Mesothelial cell of epicardium (in vitro differentiated cells): ENCODE results near the gene CBX1. TPM values are rescaled to one million over a fixed set of nuclear protein-coding genes. Genes with fewer than 3 reads are reported as not detected.

ENCODE experiments used
- DNase-seq, 2 experiments: peaks; one replicate each; pipeline ENCODE4 v3.0.0; 2021; ENCODE audit warnings: low spot score in 2 of 2; ENCODE audit not compliant: unreplicated experiment in 2 of 2
- H3K27ac Mint-ChIP-seq: 2 replicates; pipeline ENCODE4 v1.8.0; 2021; ENCODE audit warnings: mixed read lengths
- H3K27me3 Mint-ChIP-seq: 2 replicates; pipeline ENCODE4 v1.8.0; 2021; ENCODE audit warnings: low read depth, mixed read lengths
- H3K36me3 Mint-ChIP-seq: 2 replicates; pipeline ENCODE4 v1.8.0; 2021; ENCODE audit warnings: mixed read lengths
- H3K4me1 Mint-ChIP-seq: 2 replicates; pipeline ENCODE4 v1.8.0; 2021; ENCODE audit warnings: mixed read lengths
- H3K4me3 Mint-ChIP-seq: 2 replicates; pipeline ENCODE4 v1.8.0; 2021; ENCODE audit warnings: mild to moderate bottlenecking, moderate library complexity, mixed read lengths
- H3K9me3 Mint-ChIP-seq: 2 replicates; pipeline ENCODE4 v1.8.0; 2021; ENCODE audit warnings: mixed read lengths
- CTCF ChIP-seq: fragments of 200-600 bp; sonication (generic); IDR thresholded peaks from one replicate; pipeline ENCODE4 v1.5.0; 2021; ENCODE audit warnings: antibody characterized with exemption; ENCODE audit not compliant: unreplicated experiment
- total RNA-seq: library from RNA; stranded (reverse); gene quantifications from 3 replicates; pipeline ENCODE4 v1.2.1, GENCODE V29; 2021

CBX1 gene
- total RNA-seq = 142 to 145 TPM (median 143 TPM) in 3 replicates

- H3K4me1 Mint-ChIP-seq = peaks cover 16% of the 10 kb centered on the region
- TF ChIP-seq CTCF = no peak
- peak within 1 kb of the TSS; percentile 93 for H3K27ac Mint-ChIP-seq
- no peaks in the 10 kb centered on the region for H3K27me3 Mint-ChIP-seq
- H3K36me3 Mint-ChIP-seq = peaks cover under 1% of the 10 kb centered on the region
- H3K9me3 Mint-ChIP-seq = no peaks in the 10 kb centered on the region
- DNase-seq = peak; percentile 90 to 94
- H3K4me3 Mint-ChIP-seq = peak within 1 kb of the TSS; percentile 91
Measured at GRCh38 chr17:48101012-48101720, at the start of gene CBX1. CBX1 (minus strand) TSS chr17:48101478; CDS start chr17:48077004, 24,474 bp downstream.

GRCh38 chr17:48150597-48151001 lies 49.3 kb upstream of the CBX1 start:
- no peak overlapping the region for H3K4me3 Mint-ChIP-seq
- H3K27me3 Mint-ChIP-seq = peaks cover 3% of the 10 kb centered on the region
- H3K4me1 Mint-ChIP-seq = peaks cover 75% of the 10 kb centered on the region
- TF ChIP-seq CTCF = no peak
- H3K27ac Mint-ChIP-seq = peak overlapping the region; percentile 92
- no peaks in the 10 kb centered on the region for H3K36me3 Mint-ChIP-seq
- no peaks in the 10 kb centered on the region for H3K9me3 Mint-ChIP-seq
- DNase-seq = no peak

- H3K36me3 Mint-ChIP-seq = no peaks in the 10 kb centered on the region
- TF ChIP-seq CTCF = no peak
- peak overlapping the region; percentile 90 for H3K27ac Mint-ChIP-seq
- H3K4me1 Mint-ChIP-seq = peaks cover 76% of the 10 kb centered on the region
- no peak for DNase-seq
- H3K9me3 Mint-ChIP-seq = no peaks in the 10 kb centered on the region
- peaks cover 3% of the 10 kb centered on the region for H3K27me3 Mint-ChIP-seq
- H3K4me3 Mint-ChIP-seq = no peak overlapping the region
Measured at GRCh38 chr17:48149787-48150463, 48.6 kb upstream of the CBX1 start.

- TF ChIP-seq CTCF = no peak
- Mint-ChIP-seq H3K27me3 (peaks cover 9% of the 10 kb centered on the region), H3K4me3 (peak overlapping the region; percentile 7), H3K9me3 (no peaks in the 10 kb centered on the region), H3K27ac (peak overlapping the region; percentile 90), H3K4me1 (peaks cover 73% of the 10 kb centered on the region), H3K36me3 (no peaks in the 10 kb centered on the region)
- no peak for DNase-seq
Measured at GRCh38 chr17:48148854-48149786, 47.8 kb upstream of the CBX1 start.

GRCh38 chr17:48148029-48148770 lies 46.9 kb upstream of the CBX1 start:
- H3K4me1 Mint-ChIP-seq = peaks cover 71% of the 10 kb centered on the region
- DNase-seq = no peak
- H3K36me3 Mint-ChIP-seq = no peaks in the 10 kb centered on the region
- H3K27ac Mint-ChIP-seq = peak overlapping the region; percentile 90
- peak overlapping the region; percentile 9 for H3K4me3 Mint-ChIP-seq
- no peak for TF ChIP-seq CTCF
- peaks cover 16% of the 10 kb centered on the region for H3K27me3 Mint-ChIP-seq
- no peaks in the 10 kb centered on the region for H3K9me3 Mint-ChIP-seq
